Muscle layer of duodenum (tissue), 2 donors: ENCODE data around the gene SLC2A2.
"Not testable (repeated sequence)": the region's sequence is repeated elsewhere in the genome, so short reads cannot be mapped to it uniquely, and the experiment has no call there.

Source experiments
- H3K27ac ChIP-seq: one replicate; pipeline ENCODE4 v1.7.0; 2013; ENCODE audit warnings: mild to moderate bottlenecking, low read length
- H3K27me3 ChIP-seq: one replicate; pipeline ENCODE4 v1.7.0; 2013; ENCODE audit warnings: low read depth, mild to moderate bottlenecking, control low read depth, low read length
- H3K36me3 ChIP-seq, 2 donors: one replicate each; pipeline ENCODE4 v1.7.0; 2013; ENCODE audit warnings: low read length in 2 of 2, control low read depth in 1 of 2, mild to moderate bottlenecking in 1 of 2; ENCODE audit not compliant: insufficient read depth in 2 of 2, control insufficient read depth in 1 of 2
- H3K4me1 ChIP-seq, 2 donors: one replicate each; pipeline ENCODE4 v1.7.0; 2013; ENCODE audit warnings: low read length in 2 of 2, mild to moderate bottlenecking in 2 of 2, control low read depth in 1 of 2, moderate library complexity in 1 of 2; ENCODE audit not compliant: insufficient read depth in 2 of 2, control insufficient read depth in 1 of 2
- H3K4me3 ChIP-seq, 2 donors: one replicate each; pipeline ENCODE4 v1.7.0; 2013; ENCODE audit warnings: low read length in 2 of 2, low read depth in 1 of 2, mild to moderate bottlenecking in 1 of 2
- H3K9me3 ChIP-seq, 2 donors: one replicate each; pipeline ENCODE4 v1.7.0; 2013; ENCODE audit warnings: low read length in 2 of 2, control low read depth in 1 of 2, mild to moderate bottlenecking in 1 of 2; ENCODE audit not compliant: control insufficient read depth in 1 of 2
- donor health status: healthy.

SLC2A2 gene

GRCh38 chr3:170977949-170978745 lies 48.4 kb downstream of the SLC2A2 start:
- H3K9me3 ChIP-seq: no peaks in the 10 kb centered on the region
- no peak overlapping the region for H3K27ac ChIP-seq
- H3K4me1 ChIP-seq: no peaks in the 10 kb centered on the region
- H3K4me3 ChIP-seq: no peak overlapping the region
- H3K27me3 ChIP-seq: no peaks in the 10 kb centered on the region
- H3K36me3 ChIP-seq: no peaks in the 10 kb centered on the region

GRCh38 chr3:170976190-170976519 lies 50.4 kb downstream of the SLC2A2 start:
- Histone ChIP-seq H3K27me3 (no peaks in the 10 kb centered on the region), H3K4me3 (no peak overlapping the region), H3K4me1 (no peaks in the 10 kb centered on the region), H3K36me3 (no peaks in the 10 kb centered on the region), H3K27ac (no peak overlapping the region), H3K9me3 (no peaks in the 10 kb centered on the region)

GRCh38 chr3:170975283-170976189 lies 51.0 kb downstream of the SLC2A2 start:
- Histone ChIP-seq H3K9me3 (no peaks in the 10 kb centered on the region), H3K36me3 (no peaks in the 10 kb centered on the region), H3K4me3 (no peak overlapping the region), H3K4me1 (no peaks in the 10 kb centered on the region), H3K27ac (no peak overlapping the region), H3K27me3 (no peaks in the 10 kb centered on the region)

DNA sequence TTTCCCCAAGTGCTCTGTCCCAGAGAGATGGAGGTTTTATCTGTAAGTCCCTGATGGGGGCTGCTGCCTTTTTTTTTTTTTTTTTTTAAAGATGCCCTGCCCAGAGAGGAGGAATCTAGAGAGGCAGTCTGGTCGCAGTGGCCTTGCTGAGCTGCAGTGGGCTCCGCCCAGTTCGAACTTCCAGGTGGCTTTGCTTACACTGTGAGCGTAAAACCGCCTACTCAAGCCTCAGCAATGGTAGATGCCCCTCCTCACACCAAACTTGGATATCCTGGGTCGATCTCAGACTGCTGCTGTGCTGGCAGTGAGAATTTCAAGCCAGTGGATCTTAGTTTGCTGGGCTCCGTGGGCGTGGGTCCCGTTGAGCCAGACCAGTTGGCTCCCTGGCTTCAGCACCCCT lies 51.6 kb downstream of the SLC2A2 start:
- no peaks in the 10 kb centered on the region for H3K4me1 ChIP-seq
- no peaks in the 10 kb centered on the region for H3K9me3 ChIP-seq
- no peak overlapping the region for H3K4me3 ChIP-seq
- no peak overlapping the region for H3K27ac ChIP-seq
- no peaks in the 10 kb centered on the region for H3K27me3 ChIP-seq
- H3K36me3 ChIP-seq: no peaks in the 10 kb centered on the region

GRCh38 chr3:170972917-170973316 lies 53.6 kb downstream of the SLC2A2 start:
- not testable (repeated sequence) for H3K27ac ChIP-seq, H3K4me3 ChIP-seq, H3K27me3 ChIP-seq, H3K4me1 ChIP-seq, H3K36me3 ChIP-seq, H3K9me3 ChIP-seq

- no peaks in the 10 kb centered on the region for H3K4me1 ChIP-seq
- H3K36me3 ChIP-seq: no peaks in the 10 kb centered on the region
- H3K9me3 ChIP-seq: no peaks in the 10 kb centered on the region
- H3K27ac ChIP-seq: no peak overlapping the region
- no peak overlapping the region for H3K4me3 ChIP-seq
- no peaks in the 10 kb centered on the region for H3K27me3 ChIP-seq
Observed at GRCh38 chr3:170967126-170967525, 59.4 kb downstream of the SLC2A2 start.

GRCh38 chr3:170966495-170966894 lies 60.0 kb downstream of the SLC2A2 start:
- Histone ChIP-seq H3K27ac (no peak overlapping the region), H3K4me1 (no peaks in the 10 kb centered on the region), H3K9me3 (no peaks in the 10 kb centered on the region), H3K27me3 (no peaks in the 10 kb centered on the region), H3K36me3 (no peaks in the 10 kb centered on the region), H3K4me3 (no peak overlapping the region)

GRCh38 chr3:170962411-170962810 lies 64.1 kb downstream of the SLC2A2 start:
- H3K27me3 ChIP-seq: no peaks in the 10 kb centered on the region
- no peak overlapping the region for H3K4me3 ChIP-seq
- no peaks in the 10 kb centered on the region for H3K36me3 ChIP-seq
- H3K9me3 ChIP-seq: no peaks in the 10 kb centered on the region
- no peak overlapping the region for H3K27ac ChIP-seq
- no peaks in the 10 kb centered on the region for H3K4me1 ChIP-seq

- no peaks in the 10 kb centered on the region for H3K4me1 ChIP-seq
- H3K27me3 ChIP-seq: no peaks in the 10 kb centered on the region
- no peak overlapping the region for H3K27ac ChIP-seq
- no peaks in the 10 kb centered on the region for H3K9me3 ChIP-seq
- H3K36me3 ChIP-seq: no peaks in the 10 kb centered on the region
- H3K4me3 ChIP-seq: no peak overlapping the region
Observed at GRCh38 chr3:170961616-170962400, 64.7 kb downstream of the SLC2A2 start.

DNA sequence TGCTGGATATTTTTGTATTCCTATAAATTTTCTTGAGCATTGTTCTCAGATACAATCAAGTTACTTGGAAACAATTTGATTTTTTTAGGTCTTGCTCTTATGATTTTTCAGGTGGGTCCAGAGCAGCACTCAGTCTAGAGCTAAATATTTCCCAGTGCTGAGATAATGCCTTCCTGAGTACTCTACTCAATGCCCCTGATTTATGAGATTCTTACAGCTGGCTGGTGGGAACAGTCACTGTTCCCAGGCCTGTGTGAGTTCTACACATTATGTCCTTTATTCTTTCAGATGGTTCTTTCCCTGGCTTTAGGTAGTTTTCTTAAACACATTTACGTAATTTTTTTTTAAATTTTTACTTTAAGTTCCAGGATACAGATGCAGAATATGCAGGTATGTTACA lies 67.1 kb downstream of the SLC2A2 start:
- Histone ChIP-seq H3K4me3 (no peak overlapping the region), H3K27ac (no peak overlapping the region), H3K36me3 (no peaks in the 10 kb centered on the region)

GRCh38 chr3:170956647-170957046 lies 69.9 kb downstream of the SLC2A2 start:
- Histone ChIP-seq H3K4me3 (no peak overlapping the region), H3K9me3 (no peaks in the 10 kb centered on the region), H3K4me1 (no peaks in the 10 kb centered on the region), H3K27ac (no peak overlapping the region), H3K27me3 (no peaks in the 10 kb centered on the region), H3K36me3 (no peaks in the 10 kb centered on the region)

More for the DNA sequence above, 67.1 kb downstream of the SLC2A2 start:
- Histone ChIP-seq H3K27me3 (no peaks in the 10 kb centered on the region), H3K9me3 (no peaks in the 10 kb centered on the region), H3K4me1 (no peaks in the 10 kb centered on the region)
